ENCODE results near the gene RDH13. TPM values are rescaled to one million over a fixed set of nuclear protein-coding genes. Genes with fewer than 3 reads are reported as not detected.
A peak's percentile ranks its signal among the peaks of the same experiment; 100 is the strongest.

Gene RDH13
- polyA plus RNA-seq, 1 of the 3 experiments (the other 2 are of a cell fraction), result 9.6 TPM

DNA sequence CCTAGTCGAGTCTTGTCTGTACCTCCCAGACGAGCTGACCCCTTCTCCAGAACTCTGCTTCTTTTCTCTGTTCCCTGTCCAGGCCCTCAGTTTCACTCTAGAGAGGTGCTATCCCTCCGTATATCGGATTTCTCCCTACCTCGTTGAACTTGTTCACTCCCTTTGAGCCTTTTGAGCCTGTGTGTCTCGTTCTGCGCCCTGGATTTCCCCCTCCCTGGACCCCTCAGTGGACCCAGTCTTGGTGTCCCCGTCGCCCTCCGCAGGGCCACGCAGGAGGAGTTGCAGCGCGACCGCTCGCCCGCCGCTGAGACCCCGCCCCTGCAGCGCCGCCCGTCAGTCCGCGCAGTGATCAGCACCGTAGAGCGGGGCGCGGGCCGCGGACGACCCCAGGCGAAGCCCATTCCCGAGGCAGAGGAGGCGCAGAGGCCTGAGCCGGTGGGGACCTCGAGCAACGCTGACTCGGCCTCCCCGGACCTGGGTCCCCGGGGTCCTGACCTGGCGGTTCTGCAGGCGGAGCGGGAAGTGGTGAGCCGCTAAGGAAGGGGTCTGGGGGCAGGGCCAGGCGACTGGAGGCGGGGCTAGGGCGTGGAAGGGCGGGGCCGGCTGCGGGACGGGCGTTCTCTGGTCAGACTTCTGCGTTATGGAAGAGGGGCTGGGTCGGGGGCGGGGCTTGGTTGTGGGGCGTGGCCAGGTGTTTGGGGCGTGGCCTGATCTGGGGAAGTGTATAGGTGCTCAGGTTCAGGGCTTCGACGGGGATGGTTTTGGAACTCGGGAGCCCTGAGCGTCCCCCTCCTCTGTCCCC lies 18.2 kb upstream of the RDH13 start:
- TF ChIP-seq MXI1 (IDR thresholded peaks at IDR 0.05; ENCODE audit: low read depth, low read length) (peak; percentile 14; the same call in 1 of the 2 replicates), GATA2 (CRISPR knock-in tag; IDR thresholded peaks at IDR 0.05) (no peak)
- Histone ChIP-seq H3K4me3 (ENCODE audit: low read depth in 2 of 2, low read length in 1 of 2) (peak overlapping the region; percentile 68 to 71), H3K79me2 (ENCODE audit: insufficient read depth) (no peaks in the 10 kb centered on the region), H4K20me1 (ENCODE audit: insufficient read depth) (no peaks in the 10 kb centered on the region), H3K27me3 (ENCODE audit: insufficient read depth) (no peaks in the 10 kb centered on the region), H3K36me3 (replicated peaks in 1 of 2; ENCODE audit: control insufficient read depth in 1 of 2, insufficient read depth in 2 of 2, low read length in 1 of 2) (no peaks in the 10 kb centered on the region), H3F3A (replicated peaks; ENCODE audit: insufficient read depth) (peaks cover 14% of the 10 kb centered on the region), H3K9ac (peak overlapping the region; percentile 51; the same call in 1 of the 2 replicates), H2AFZ (ENCODE audit: low read depth) (peak overlapping the region; percentile 81; the same call in 1 of the 2 replicates), H3K9me3 (no peaks in the 10 kb centered on the region), H3K4me2 (peak overlapping the region; percentile 89), H3K27ac (ENCODE audit: low read depth in 2 of 2, low read length in 1 of 2) (peak overlapping the region in 1 of 2 experiments; percentile 65; a peak in 1 of 4 replicates), H3K9me2 (no peaks in the 10 kb centered on the region), H3K4me1 (ENCODE audit: control insufficient read depth in 1 of 2, insufficient read depth in 2 of 2, low read depth in 1 of 2, low read length in 1 of 2) (peaks cover 4 to 25% of the 10 kb centered on the region in 2 experiments; a peak in 2 of 4 replicates)
- CTCF ChIA-PET, result interaction anchor here (0.7 kb wide), 1 partner anchor 51 kb away, joined by 3 read pairs; no protein-coding TSS in a partner anchor
- peak; percentile 94 for DNase-seq
- 8% methylated on average over 21 of the region's 60 CpGs for WGBS (ENCODE audit: low lambda C conversion rate)
- POLR2A ChIA-PET, result no interaction called here

DNA sequence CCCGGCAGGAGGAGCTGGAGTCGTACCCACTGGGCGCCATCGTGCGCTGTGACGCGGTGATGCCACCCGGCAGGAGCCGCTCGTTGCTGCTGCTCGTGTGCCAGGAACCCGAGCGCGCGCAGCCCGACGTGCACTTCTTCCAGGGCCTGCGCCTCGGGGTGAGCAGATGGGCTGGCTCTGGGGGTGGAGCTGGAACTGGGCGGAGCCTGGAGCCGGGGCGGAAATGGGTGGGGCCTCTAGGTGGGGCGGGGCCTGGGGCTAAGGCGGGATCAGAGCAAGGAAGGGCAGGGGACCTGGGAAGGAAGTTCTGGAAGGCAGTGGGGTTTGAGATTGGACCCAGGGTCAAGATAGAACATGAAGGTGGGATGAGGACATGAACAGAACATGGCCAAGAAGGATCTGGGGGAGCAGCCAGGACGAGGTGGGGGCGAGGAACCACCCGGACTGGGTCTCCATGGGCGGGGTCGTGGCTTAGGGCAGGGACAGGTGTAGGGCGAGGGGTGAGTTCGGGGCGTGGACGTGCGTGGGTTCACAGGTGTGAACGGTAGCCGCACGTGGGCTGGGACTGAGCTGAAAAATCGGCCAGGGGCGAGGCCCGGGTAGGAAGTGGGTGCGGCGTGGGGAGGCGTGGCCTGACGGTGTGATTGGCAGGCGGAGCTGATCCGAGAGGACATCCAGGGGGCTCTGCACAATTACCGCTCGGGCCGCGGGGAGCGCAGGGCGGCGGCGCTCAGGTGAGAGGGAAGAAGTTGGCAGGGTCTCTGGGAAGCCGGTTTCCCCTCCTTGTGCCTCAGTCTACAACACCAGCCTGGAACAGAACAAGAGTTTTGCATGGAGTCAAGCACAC lies 17.4 kb upstream of the RDH13 start:
- peak overlapping the region; percentile 89 for H3K4me2 ChIP-seq
- CTCF ChIA-PET, result interaction anchor here (0.7 to 1.8 kb wide), 4 partner anchors 8 to 21 kb away, joined by 3 to 5 read pairs (median 4); no protein-coding TSS in a partner anchor
- H3K36me3 ChIP-seq (replicated peaks in 1 of 2; ENCODE audit: control insufficient read depth in 1 of 2, insufficient read depth in 2 of 2, low read length in 1 of 2), result no peaks in the 10 kb centered on the region
- H3K79me2 ChIP-seq (ENCODE audit: insufficient read depth), result no peaks in the 10 kb centered on the region
- peak overlapping the region; percentile 51; the same call in 1 of the 2 replicates for H3K9ac ChIP-seq
- TF ChIP-seq, protein P1, sequence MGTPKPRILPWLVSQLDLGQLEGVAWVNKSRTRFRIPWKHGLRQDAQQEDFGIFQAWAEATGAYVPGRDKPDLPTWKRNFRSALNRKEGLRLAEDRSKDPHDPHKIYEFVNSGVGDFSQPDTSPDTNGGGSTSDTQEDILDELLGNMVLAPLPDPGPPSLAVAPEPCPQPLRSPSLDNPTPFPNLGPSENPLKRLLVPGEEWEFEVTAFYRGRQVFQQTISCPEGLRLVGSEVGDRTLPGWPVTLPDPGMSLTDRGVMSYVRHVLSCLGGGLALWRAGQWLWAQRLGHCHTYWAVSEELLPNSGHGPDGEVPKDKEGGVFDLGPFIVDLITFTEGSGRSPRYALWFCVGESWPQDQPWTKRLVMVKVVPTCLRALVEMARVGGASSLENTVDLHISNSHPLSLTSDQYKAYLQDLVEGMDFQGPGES (IDR thresholded peaks at IDR 0.05; ENCODE audit: low read depth, low read length), result no peak
- TF ChIP-seq RXRA (IDR thresholded peaks at IDR 0.05; ENCODE audit: borderline replicate concordance, low read depth), result no peak
- TF ChIP-seq RCOR1 (IDR thresholded peaks at IDR 0.05; ENCODE audit: low read length), result no peak
- TF ChIP-seq POLR2AphosphoS5 (IDR thresholded peaks at IDR 0.05; ENCODE audit: low read depth, low read length), result peak; percentile 22; the same call in 1 of the 2 replicates
- TF ChIP-seq NRF1 (IDR thresholded peaks at IDR 0.05; ENCODE audit: low read depth, low read length), result peak; percentile 44
- TF ChIP-seq, protein P2, sequence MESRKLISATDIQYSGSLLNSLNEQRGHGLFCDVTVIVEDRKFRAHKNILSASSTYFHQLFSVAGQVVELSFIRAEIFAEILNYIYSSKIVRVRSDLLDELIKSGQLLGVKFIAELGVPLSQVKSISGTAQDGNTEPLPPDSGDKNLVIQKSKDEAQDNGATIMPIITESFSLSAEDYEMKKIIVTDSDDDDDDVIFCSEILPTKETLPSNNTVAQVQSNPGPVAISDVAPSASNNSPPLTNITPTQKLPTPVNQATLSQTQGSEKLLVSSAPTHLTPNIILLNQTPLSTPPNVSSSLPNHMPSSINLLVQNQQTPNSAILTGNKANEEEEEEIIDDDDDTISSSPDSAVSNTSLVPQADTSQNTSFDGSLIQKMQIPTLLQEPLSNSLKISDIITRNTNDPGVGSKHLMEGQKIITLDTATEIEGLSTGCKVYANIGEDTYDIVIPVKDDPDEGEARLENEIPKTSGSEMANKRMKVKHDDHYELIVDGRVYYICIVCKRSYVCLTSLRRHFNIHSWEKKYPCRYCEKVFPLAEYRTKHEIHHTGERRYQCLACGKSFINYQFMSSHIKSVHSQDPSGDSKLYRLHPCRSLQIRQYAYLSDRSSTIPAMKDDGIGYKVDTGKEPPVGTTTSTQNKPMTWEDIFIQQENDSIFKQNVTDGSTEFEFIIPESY (IDR thresholded peaks at IDR 0.05; ENCODE audit: borderline replicate concordance, low read depth), result no peak
- TF ChIP-seq YY1 (IDR thresholded peaks at IDR 0.05; ENCODE audit: low read depth), result no peak
- no peak for TF ChIP-seq RAD21 (IDR thresholded peaks at IDR 0.05; ENCODE audit: low read length)
- 0 out of 2 replicates have a peak, but pooled peaks have one; percentile 25 for TF ChIP-seq MXI1 (IDR thresholded peaks at IDR 0.05; ENCODE audit: low read depth, low read length)
- TF ChIP-seq, protein P3, sequence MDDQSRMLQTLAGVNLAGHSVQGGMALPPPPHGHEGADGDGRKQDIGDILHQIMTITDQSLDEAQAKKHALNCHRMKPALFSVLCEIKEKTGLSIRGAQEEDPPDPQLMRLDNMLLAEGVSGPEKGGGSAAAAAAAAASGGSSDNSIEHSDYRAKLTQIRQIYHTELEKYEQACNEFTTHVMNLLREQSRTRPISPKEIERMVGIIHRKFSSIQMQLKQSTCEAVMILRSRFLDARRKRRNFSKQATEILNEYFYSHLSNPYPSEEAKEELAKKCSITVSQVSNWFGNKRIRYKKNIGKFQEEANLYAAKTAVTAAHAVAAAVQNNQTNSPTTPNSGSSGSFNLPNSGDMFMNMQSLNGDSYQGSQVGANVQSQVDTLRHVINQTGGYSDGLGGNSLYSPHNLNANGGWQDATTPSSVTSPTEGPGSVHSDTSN (IDR thresholded peaks at IDR 0.05), result peak; percentile 97
- TF ChIP-seq, protein P4, sequence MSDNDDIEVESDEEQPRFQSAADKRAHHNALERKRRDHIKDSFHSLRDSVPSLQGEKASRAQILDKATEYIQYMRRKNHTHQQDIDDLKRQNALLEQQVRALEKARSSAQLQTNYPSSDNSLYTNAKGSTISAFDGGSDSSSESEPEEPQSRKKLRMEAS (IDR thresholded peaks at IDR 0.05; ENCODE audit: low read depth), result peak; percentile 65
- POLR2A ChIA-PET, result no interaction called here
- no peaks in the 10 kb centered on the region for H4K20me1 ChIP-seq (ENCODE audit: insufficient read depth)
- H3K9me2 ChIP-seq, result no peaks in the 10 kb centered on the region
- H2AFZ ChIP-seq (ENCODE audit: low read depth), result no peak overlapping the region
- peaks cover 4 to 21% of the 10 kb centered on the region in 2 experiments; a peak in 2 of 4 replicates for H3K4me1 ChIP-seq (ENCODE audit: control insufficient read depth in 1 of 2, insufficient read depth in 2 of 2, low read depth in 1 of 2, low read length in 1 of 2)
- WGBS (ENCODE audit: low lambda C conversion rate), result 8% methylated on average over 45 of the region's 55 CpGs
- peak overlapping the region in 1 of 2 experiments; percentile 65; a peak in 1 of 4 replicates for H3K27ac ChIP-seq (ENCODE audit: low read depth in 2 of 2, low read length in 1 of 2)
- no peaks in the 10 kb centered on the region for H3K27me3 ChIP-seq (ENCODE audit: insufficient read depth)
- H3K4me3 ChIP-seq (ENCODE audit: low read depth in 2 of 2, low read length in 1 of 2), result peak overlapping the region; percentile 68 to 71
- peaks cover 11% of the 10 kb centered on the region for H3F3A ChIP-seq (replicated peaks; ENCODE audit: insufficient read depth)
- DNase-seq, result peak; percentile 96
- H3K9me3 ChIP-seq, result no peaks in the 10 kb centered on the region
